Natural killer cell treated with Interleukin-12 subunit alpha and Interleukin-12 subunit beta and Interleukin-15 and Interleukin-18, amount 100 ng/mL, for 72 hours (primary cell): ENCODE results near the gene B3GAT1. TPM values are rescaled to one million over a fixed set of nuclear protein-coding genes. Genes with fewer than 3 reads are reported as not detected.

ENCODE experiments used
- ATAC-seq, 2 donors: fragments of 150-1000 bp; cut with Tn5 transposase in 1 of 2; sonication (Bioruptor Pico), chemical (Tn5 transposase) in 1 of 2; 2 replicates each; pipeline ENCODE4 v1.10.0; 2021
- DNase-seq: peaks from one replicate; pipeline ENCODE4 v3.0.0; 2022; ENCODE audit warnings: low spot score
- H3K27ac Mint-ChIP-seq, 2 donors: 1 replicate in 1 of 2; 2 replicates in 1 of 2; pipeline ENCODE4 v1.8.0; 2022; ENCODE audit warnings: mixed read lengths in 2 of 2, mild to moderate bottlenecking in 1 of 2, moderate library complexity in 1 of 2
- H3K27me3 Mint-ChIP-seq, 2 donors: 1 replicate in 1 of 2; 2 replicates in 1 of 2; pipeline ENCODE4 v1.8.0; 2022; ENCODE audit warnings: mixed read lengths in 2 of 2
- H3K36me3 Mint-ChIP-seq: one replicate; pipeline ENCODE4 v1.8.0; 2022; ENCODE audit warnings: mixed read lengths
- H3K4me1 Mint-ChIP-seq, 2 donors: 1 replicate in 1 of 2; 2 replicates in 1 of 2; pipeline ENCODE4 v1.8.0; 2022; ENCODE audit warnings: low read depth in 2 of 2, mixed read lengths in 2 of 2, mild to moderate bottlenecking in 1 of 2
- H3K4me3 Mint-ChIP-seq: one replicate; pipeline ENCODE4 v1.8.0; 2022; ENCODE audit warnings: mixed read lengths
- H3K9me3 Mint-ChIP-seq: 2 replicates; pipeline ENCODE4 v1.8.0; 2022; ENCODE audit warnings: mixed read lengths
- total RNA-seq, 2 donors: library from RNA; stranded (reverse); gene quantifications; one replicate each; pipeline ENCODE4 v1.2.3, GENCODE V29; 2022

Gene B3GAT1
- total RNA-seq, 2 donors from 2014 or later = 5.4 to 10.2 TPM

- H3K27ac Mint-ChIP-seq = no peak overlapping the region
- DNase-seq = no peak
- ATAC-seq = no peak
- no peaks in the 10 kb centered on the region for H3K4me1 Mint-ChIP-seq
- no peaks in the 10 kb centered on the region for H3K9me3 Mint-ChIP-seq
- H3K36me3 Mint-ChIP-seq = no peaks in the 10 kb centered on the region
- peaks cover 0 to 9% of the 10 kb centered on the region in 2 donors for H3K27me3 Mint-ChIP-seq
- H3K4me3 Mint-ChIP-seq = no peak overlapping the region
These were observed 73.4 kb downstream of the B3GAT1 start for GRCh38 chr11:134338654-134339053.

- no peaks in the 10 kb centered on the region for H3K9me3 Mint-ChIP-seq
- DNase-seq (no peak), ATAC-seq (no peak)
- H3K27me3 Mint-ChIP-seq = peaks cover 2 to 14% of the 10 kb centered on the region in 2 donors
- no peak overlapping the region for H3K4me3 Mint-ChIP-seq
- no peak overlapping the region for H3K27ac Mint-ChIP-seq
- H3K4me1 Mint-ChIP-seq = peaks cover 0 to 4% of the 10 kb centered on the region in 2 donors
- no peaks in the 10 kb centered on the region for H3K36me3 Mint-ChIP-seq
These were observed 74.0 kb downstream of the B3GAT1 start for GRCh38 chr11:134338068-134338467.

DNA sequence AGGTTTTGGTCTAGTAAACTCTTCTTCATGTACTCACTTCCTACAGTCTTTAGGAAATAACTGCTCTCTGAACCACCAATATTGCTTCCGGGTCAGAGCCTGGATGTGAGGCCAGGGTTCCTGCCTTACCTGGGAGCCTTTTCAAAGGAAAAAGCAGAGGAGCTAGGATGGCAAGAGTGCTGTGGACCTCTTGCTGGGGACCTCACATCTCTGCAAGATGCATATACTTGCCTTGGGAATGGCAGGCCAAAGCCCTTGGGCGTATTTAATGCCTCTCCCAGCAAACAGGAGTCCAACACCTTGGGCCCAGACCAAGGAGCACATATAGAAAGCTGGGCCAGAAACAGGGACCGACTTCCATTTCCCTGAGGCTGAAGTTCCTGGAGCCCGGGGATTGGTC is 75.0 kb downstream of the B3GAT1 start:
- Mint-ChIP-seq H3K27me3 (peaks cover 7 to 20% of the 10 kb centered on the region in 2 donors), H3K4me3 (no peak overlapping the region), H3K27ac (no peak overlapping the region), H3K9me3 (no peaks in the 10 kb centered on the region), H3K36me3 (no peaks in the 10 kb centered on the region), H3K4me1 (peaks cover 2 to 12% of the 10 kb centered on the region in 2 donors)
- ATAC-seq (no peak), DNase-seq (no peak)

- no peak for ATAC-seq
- H3K4me3 Mint-ChIP-seq = no peak overlapping the region
These were observed 77.1 kb downstream of the B3GAT1 start for GRCh38 chr11:134334796-134335571.

DNA sequence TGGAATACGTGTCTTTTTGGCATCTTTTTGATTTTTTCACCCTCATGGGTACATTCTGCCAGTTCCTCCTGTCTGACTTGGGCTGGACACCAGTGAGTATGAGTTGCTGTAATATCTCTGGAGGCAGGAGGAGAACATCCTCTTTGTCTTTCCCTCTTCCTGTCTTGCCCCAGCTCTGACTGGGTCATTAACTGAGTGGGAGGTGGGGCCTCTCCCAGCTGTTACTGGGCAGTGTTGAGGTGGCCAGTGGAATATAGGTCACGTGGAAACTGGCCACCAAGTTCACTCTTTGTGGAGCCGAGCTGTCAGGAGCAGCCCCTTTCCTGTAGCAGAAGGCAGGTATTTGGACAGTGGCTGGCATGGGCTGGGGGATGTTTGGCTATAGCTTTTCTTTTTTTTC is 78.1 kb downstream of the B3GAT1 start:
- ATAC-seq (no peak), DNase-seq (no peak)
- no peak overlapping the region for H3K27ac Mint-ChIP-seq
- H3K36me3 Mint-ChIP-seq = no peaks in the 10 kb centered on the region
- H3K4me3 Mint-ChIP-seq = peak overlapping the region; percentile 77
- H3K27me3 Mint-ChIP-seq = peaks cover 16 to 25% of the 10 kb centered on the region in 2 donors
- no peaks in the 10 kb centered on the region for H3K9me3 Mint-ChIP-seq
- peaks cover 7 to 21% of the 10 kb centered on the region in 2 donors for H3K4me1 Mint-ChIP-seq

More at GRCh38 chr11:134334796-134335571, 77.1 kb downstream of the B3GAT1 start:
- no peak for DNase-seq
- Mint-ChIP-seq H3K9me3 (no peaks in the 10 kb centered on the region), H3K27ac (no peak overlapping the region), H3K36me3 (no peaks in the 10 kb centered on the region), H3K4me1 (peaks cover 7 to 21% of the 10 kb centered on the region in 2 donors), H3K27me3 (peaks cover 16 to 25% of the 10 kb centered on the region in 2 donors)

- peaks cover 16 to 25% of the 10 kb centered on the region in 2 donors for H3K27me3 Mint-ChIP-seq
- peaks cover 7 to 21% of the 10 kb centered on the region in 2 donors for H3K4me1 Mint-ChIP-seq
- no peaks in the 10 kb centered on the region for H3K36me3 Mint-ChIP-seq
- no peaks in the 10 kb centered on the region for H3K9me3 Mint-ChIP-seq
- no peak for ATAC-seq
- H3K4me3 Mint-ChIP-seq = peak overlapping the region; percentile 77
- DNase-seq = no peak
- no peak overlapping the region for H3K27ac Mint-ChIP-seq
These were observed 78.7 kb downstream of the B3GAT1 start for GRCh38 chr11:134333312-134333711.

DNA sequence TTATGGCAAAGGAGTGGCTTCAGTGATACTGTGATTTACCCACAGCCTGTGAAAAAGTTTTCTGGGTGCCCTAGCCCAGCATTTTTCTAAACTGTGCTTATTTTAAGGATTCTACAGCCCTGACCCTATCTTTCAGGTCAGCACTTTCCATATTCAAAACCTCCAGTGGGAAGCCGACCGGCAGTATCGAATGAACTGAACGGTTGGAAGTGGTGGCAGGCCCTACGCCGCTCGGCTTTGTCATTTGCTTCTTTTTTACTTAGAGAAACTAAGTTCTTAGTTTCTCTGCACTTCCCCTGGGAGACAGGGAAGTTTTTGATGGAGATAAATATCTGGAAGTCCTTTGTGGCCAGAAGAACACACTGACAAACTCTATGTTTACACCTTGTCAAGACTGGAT is 79.3 kb downstream of the B3GAT1 start:
- Mint-ChIP-seq H3K4me3 (peak overlapping the region; percentile 77), H3K4me1 (peaks cover 7 to 21% of the 10 kb centered on the region in 2 donors), H3K27me3 (peaks cover 16 to 25% of the 10 kb centered on the region in 2 donors), H3K36me3 (no peaks in the 10 kb centered on the region), H3K27ac (no peak overlapping the region), H3K9me3 (no peaks in the 10 kb centered on the region)
- ATAC-seq (no peak), DNase-seq (no peak)

- peaks cover 21 to 30% of the 10 kb centered on the region in 2 donors for H3K27me3 Mint-ChIP-seq
- H3K27ac Mint-ChIP-seq = no peak overlapping the region
- peaks cover 7 to 21% of the 10 kb centered on the region in 2 donors for H3K4me1 Mint-ChIP-seq
- DNase-seq (no peak), ATAC-seq (peak; percentile 26 to 61)
- H3K4me3 Mint-ChIP-seq = peak overlapping the region; percentile 77
- no peaks in the 10 kb centered on the region for H3K36me3 Mint-ChIP-seq
- H3K9me3 Mint-ChIP-seq = no peaks in the 10 kb centered on the region
These were observed 79.8 kb downstream of the B3GAT1 start for GRCh38 chr11:134332189-134332631.

GRCh38 chr11:134331354-134332188 is 80.5 kb downstream of the B3GAT1 start, which contains the start of gene GLB1L2:
Gene GLB1L2, plus strand, starts transcription at chr11:134331988. Its CDS starts 74 bp downstream, at chr11:134332062.
- ATAC-seq (peak; percentile 99), DNase-seq (peak; percentile 85)
- no peak within 1 kb of the TSS for H3K27ac Mint-ChIP-seq
- no peaks in the 10 kb centered on the region for H3K36me3 Mint-ChIP-seq
- peaks cover 26 to 34% of the 10 kb centered on the region in 2 donors for H3K27me3 Mint-ChIP-seq
- H3K4me1 Mint-ChIP-seq = peaks cover 7 to 21% of the 10 kb centered on the region in 2 donors
- H3K9me3 Mint-ChIP-seq = no peaks in the 10 kb centered on the region
- H3K4me3 Mint-ChIP-seq = peak within 1 kb of the TSS; percentile 81

- no peak overlapping the region for H3K27ac Mint-ChIP-seq
- no peaks in the 10 kb centered on the region for H3K9me3 Mint-ChIP-seq
- H3K27me3 Mint-ChIP-seq = peaks cover 26 to 37% of the 10 kb centered on the region in 2 donors
These were observed 81.3 kb downstream of the B3GAT1 start for GRCh38 chr11:134330611-134331353.

More at GRCh38 chr11:134330611-134331353, 81.3 kb downstream of the B3GAT1 start:
- Mint-ChIP-seq H3K4me3 (peak overlapping the region; percentile 81), H3K4me1 (peaks cover 7 to 21% of the 10 kb centered on the region in 2 donors), H3K36me3 (no peaks in the 10 kb centered on the region)
- no peak for ATAC-seq
- no peak for DNase-seq

Other genes starting within 250 kb of the B3GAT1 start
- gene NCAPD3, start 188.3 kb downstream of the B3GAT1 start, total RNA-seq = 100 to 1,000 TPM in 1 of 2 donors, 10 to 100 TPM in 1; 55.6 to 121 TPM
- 10 to 100 TPM; 33.5 to 33.9 TPM for gene VPS26B, start 187.6 kb downstream of the B3GAT1 start, total RNA-seq
- gene THYN1, start 158.9 kb downstream of the B3GAT1 start, total RNA-seq = 10 to 100 TPM; 34.4 to 45.9 TPM
- gene ACAD8, start 158.7 kb downstream of the B3GAT1 start, total RNA-seq = 10 to 100 TPM; 21.1 to 29.2 TPM
- 1 to 10 TPM in 1 of 2 donors, not detected in 1; 1.9 TPM for gene GLB1L3, start 135.9 kb downstream of the B3GAT1 start, total RNA-seq
- 10 to 100 TPM in 1 of 2 donors, 1 to 10 TPM in 1; 1.7 to 15.0 TPM for gene GLB1L2, start 80.3 kb downstream of the B3GAT1 start, total RNA-seq